Neural progenitor cell (in vitro differentiated cells): Measurements from ENCODE around the gene TRPV5.

ENCODE experiments used
- EZH2 ChIP-seq: fragments of 200-600 bp; sonication (generic); IDR thresholded peaks from 2 replicates; pipeline ENCODE4 v1.6.1; 2017; ENCODE audit warnings: antibody characterized with exemption, mild to moderate bottlenecking, moderate library complexity
- TF ChIP-seq, protein P1 (sequence below): fragments of 200-600 bp; sonication (generic); IDR thresholded peaks from 2 replicates; pipeline ENCODE4 v1.5.1; 2017; ENCODE audit warnings: antibody characterized with exemption, mild to moderate bottlenecking

DNA sequence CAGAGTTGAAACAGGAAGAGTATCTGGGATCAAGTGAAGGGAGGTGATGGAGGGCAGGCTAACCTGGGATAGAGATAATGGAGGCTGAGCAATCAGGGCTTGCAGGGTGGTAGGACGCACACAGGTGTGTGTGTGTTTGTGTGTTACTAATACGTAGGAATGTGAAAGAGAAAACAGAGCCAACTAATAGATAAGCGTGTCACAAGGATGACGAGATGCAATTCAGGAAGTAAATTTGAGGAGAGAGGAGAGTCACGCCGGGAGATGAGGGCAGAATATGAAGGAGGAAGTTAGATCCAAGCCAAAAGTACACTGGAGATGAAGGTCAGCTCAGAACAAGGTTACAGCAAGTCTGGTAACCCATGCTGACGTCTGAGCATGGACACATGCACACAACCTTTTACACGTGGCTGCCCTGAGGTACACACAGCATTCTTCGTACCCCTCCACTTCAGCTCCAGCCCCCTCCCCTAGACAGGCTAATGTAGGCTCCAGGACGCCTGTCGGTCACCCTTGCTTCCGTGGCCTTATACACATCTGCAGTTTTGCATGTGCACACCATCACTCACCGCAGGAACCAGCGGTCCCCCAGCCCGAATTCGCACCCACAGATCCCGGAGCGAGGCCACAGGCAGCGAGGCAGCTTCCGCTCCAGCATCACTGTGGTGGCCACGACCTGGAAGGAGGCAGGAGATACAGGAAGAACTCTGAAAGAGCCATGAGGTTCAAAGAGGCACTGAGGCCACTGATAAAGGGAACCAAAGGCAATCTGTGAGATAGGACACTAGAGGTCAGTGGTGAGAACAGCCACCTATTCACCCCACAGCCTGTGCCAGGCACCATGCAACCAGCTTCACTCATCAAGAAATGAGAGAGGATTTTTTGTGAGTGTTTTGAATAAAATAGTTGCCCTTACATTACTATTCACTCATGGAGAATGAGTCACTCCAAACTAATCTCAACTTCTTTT is 24.3 kb downstream of the TRPV5 start:
- TF ChIP-seq, protein P1, sequence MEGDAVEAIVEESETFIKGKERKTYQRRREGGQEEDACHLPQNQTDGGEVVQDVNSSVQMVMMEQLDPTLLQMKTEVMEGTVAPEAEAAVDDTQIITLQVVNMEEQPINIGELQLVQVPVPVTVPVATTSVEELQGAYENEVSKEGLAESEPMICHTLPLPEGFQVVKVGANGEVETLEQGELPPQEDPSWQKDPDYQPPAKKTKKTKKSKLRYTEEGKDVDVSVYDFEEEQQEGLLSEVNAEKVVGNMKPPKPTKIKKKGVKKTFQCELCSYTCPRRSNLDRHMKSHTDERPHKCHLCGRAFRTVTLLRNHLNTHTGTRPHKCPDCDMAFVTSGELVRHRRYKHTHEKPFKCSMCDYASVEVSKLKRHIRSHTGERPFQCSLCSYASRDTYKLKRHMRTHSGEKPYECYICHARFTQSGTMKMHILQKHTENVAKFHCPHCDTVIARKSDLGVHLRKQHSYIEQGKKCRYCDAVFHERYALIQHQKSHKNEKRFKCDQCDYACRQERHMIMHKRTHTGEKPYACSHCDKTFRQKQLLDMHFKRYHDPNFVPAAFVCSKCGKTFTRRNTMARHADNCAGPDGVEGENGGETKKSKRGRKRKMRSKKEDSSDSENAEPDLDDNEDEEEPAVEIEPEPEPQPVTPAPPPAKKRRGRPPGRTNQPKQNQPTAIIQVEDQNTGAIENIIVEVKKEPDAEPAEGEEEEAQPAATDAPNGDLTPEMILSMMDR, result peak; percentile 51
- no peak for TF ChIP-seq EZH2
